Measurements from ENCODE around the gene DNAH14. TPM values are rescaled to one million over a fixed set of nuclear protein-coding genes. Genes with fewer than 3 reads are reported as not detected.

Gene DNAH14
- total RNA-seq, 1 donor from 2014 or later = 13.3 TPM

GRCh38 chr1:225428068-225428880 lies 498.8 kb downstream of the DNAH14 start:
- peak; percentile 93 for DNase-seq (ENCODE audit: low spot score)

GRCh38 chr1:225428881-225429455 lies 499.5 kb downstream of the DNAH14 start:
- DNase-seq (ENCODE audit: low spot score) = no peak

GRCh38 chr1:225430301-225430700 lies 500.8 kb downstream of the DNAH14 start:
- no peak for DNase-seq (ENCODE audit: low spot score)

DNA sequence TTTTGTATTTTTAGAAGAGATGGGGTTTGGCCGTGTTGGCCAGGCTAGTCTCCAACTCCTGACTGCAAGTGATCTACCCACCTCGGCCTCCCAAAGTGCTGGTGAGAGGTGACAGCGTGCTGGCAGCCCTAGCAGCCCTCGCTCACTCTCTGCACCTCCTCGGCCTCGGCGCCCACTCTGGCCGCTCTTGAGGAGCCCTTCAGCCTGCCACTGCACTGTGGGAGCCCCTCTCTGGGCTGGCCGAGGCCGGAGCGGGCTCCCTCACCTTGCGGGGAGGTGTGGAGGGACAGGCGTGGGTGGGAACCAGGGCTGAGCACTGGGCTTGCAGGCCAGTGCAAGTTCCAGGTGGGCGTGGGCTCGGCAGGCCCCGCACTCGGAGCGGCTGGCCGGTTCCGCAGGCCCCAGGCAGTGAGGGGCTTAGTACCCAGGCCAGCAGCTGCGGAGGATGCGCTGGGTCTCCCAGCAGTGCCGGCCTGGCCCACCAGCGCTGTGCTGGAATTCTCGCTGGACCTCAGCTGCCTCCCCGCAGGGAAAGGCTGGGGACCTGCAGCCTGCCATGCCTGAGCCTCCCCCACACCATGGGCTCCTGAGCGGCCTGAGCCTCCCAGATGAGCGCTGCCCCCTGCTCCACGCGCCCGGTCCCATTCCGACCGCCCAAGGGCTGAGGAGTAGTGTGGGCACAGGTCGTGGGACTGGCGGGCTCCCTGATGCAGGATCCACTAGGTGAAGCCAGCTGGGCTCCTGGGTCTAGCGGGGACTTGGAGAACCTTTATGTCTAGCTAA lies 501.8 kb downstream of the DNAH14 start:
- DNase-seq (ENCODE audit: low spot score) = no peak

DNA sequence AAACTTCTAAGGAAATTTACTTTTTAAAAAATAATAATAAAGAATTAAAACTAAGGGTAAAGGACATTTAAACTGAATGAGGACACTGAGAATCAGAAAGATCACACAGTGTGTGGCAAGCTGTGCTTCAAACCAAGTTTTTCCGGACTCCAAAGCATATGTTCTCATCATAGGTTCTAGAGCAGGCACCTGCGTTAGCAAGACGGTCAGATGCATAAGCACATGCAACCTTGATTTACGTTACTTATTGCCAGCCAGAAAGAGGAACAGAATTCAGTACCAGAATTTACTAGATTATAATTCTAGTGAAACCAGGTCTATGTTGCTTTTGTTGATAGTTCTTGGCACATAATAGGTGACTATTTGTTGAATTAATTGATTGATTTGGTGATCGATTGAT lies 504.6 kb downstream of the DNAH14 start:
- DNase-seq (ENCODE audit: low spot score) = no peak

DNA sequence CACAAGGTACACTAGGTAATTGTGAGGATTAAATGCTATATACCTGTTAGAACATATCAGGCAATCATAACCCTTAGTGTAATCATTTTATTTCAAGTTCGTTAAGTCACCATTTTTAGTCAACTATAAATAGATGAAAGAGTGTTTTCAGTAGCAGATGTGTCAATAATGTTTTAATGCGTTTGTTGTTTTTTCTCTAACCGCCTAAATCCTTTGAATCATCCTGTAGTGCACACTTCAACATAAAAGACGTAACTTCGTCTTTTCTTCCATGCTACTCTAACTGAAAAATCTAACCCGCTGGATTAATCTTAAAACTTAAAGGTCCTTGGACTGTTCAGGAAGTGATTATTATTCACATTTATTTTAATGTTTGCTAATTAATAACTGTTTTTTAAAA lies 505.6 kb downstream of the DNAH14 start:
- DNase-seq (ENCODE audit: low spot score) = no peak

GRCh38 chr1:225435487-225435886 lies 506.0 kb downstream of the DNAH14 start:
- DNase-seq (ENCODE audit: low spot score) = no peak

DNA sequence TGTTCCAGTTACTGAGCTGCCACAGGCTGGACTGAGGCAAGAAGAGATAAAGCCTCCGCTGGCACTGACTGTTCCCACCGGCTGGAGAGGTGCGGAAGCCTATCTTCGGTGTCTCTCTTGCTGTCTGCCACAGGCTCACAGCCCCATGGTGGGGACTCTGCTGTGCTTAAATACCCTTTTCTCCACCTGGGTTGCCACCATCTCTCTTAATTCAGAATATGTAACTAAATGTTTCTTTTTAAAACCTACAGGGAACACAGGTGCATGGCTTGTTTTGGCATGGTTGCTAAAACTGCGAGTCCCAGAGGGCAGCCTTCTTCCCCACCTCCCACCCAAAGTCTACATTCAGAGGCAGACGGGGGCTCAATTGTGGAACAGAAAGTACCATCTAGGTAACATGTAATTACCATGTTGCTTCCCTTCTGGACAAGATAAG lies 506.5 kb downstream of the DNAH14 start:
- DNase-seq (ENCODE audit: low spot score) = no peak

DNA sequence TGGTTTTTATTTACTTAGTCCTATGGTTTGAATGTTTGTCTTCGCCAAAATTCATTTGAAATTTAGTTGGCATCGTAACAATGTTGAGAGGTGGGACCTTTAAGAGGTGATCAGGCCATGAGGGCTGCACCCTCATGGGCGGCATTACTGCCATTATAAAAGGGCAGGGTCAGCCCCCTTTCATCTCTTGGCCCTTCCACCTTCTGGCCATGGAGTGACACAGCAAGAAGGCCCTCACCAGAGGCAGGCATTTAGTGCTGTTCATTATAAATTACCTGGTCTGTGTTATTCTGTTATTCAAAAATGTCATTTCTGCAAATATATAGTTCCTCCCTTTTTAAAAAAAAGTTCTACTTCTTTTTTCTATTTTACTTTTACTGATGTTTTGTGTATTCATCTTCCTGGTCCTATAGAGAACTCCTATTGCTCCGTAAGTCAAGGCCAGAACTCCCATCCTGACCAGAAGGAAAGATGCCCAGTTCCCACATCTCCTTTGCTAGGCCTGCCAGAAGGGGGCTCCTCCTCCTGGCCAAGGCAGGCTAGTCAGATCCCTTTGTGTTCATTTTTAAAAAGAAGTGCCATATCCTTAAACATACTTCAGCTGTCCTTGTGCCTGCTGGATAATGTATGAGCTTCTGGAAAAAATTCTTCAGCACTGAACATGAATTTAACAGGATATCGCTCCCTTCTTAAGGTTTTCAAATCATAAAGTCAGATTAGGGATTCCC lies 508.4 kb downstream of the DNAH14 start:
- no peak for DNase-seq (ENCODE audit: low spot score)

- DNase-seq (ENCODE audit: low spot score) = no peak
Measured at GRCh38 chr1:225440380-225441221, 511.1 kb downstream of the DNAH14 start.

DNA sequence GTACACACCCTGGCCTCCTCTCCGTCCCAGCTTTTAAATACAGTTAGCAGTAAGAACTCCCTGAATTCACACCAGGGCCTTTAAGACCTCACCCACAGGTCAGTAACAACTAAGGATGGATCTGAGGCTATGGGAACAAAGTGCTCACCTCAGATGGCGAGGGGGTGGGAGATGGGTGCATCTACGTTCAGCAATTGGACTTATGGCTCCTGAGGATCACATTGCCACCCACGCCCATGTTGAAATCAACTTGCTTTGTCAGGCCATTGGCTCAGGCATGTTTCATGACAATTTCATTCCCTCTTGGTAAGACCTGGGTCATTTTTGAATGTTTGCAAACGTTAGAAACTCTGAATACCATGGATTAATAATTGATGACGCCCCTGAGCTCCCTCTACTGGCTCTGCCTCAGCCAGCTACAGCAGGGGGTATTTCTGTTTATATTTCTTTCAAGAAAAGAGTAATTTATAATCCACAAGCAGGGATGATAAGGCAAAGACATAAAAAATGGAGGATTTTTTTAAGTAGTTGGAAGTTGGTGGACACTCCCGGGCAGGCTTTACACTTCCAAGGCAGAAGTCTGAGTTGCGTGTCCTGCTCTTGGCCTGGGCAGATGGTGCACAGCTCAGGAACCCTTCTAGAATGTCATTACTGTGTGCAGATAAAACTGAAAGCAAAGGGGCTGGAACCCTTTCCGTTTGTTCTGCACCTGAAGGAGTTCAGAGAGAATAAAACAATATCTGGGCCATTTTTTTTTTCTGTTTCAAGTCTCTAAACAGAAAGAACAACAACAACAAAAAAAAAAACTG lies 512.0 kb downstream of the DNAH14 start:
- no peak for DNase-seq (ENCODE audit: low spot score)

- DNase-seq (ENCODE audit: low spot score) = no peak
Measured at GRCh38 chr1:225442123-225442505, 512.6 kb downstream of the DNAH14 start.

- no peak for DNase-seq (ENCODE audit: low spot score)
Measured at GRCh38 chr1:225445639-225446594, 516.4 kb downstream of the DNAH14 start.

- DNase-seq (ENCODE audit: low spot score) = no peak
Measured at GRCh38 chr1:225446595-225446960, 517.1 kb downstream of the DNAH14 start.

DNA sequence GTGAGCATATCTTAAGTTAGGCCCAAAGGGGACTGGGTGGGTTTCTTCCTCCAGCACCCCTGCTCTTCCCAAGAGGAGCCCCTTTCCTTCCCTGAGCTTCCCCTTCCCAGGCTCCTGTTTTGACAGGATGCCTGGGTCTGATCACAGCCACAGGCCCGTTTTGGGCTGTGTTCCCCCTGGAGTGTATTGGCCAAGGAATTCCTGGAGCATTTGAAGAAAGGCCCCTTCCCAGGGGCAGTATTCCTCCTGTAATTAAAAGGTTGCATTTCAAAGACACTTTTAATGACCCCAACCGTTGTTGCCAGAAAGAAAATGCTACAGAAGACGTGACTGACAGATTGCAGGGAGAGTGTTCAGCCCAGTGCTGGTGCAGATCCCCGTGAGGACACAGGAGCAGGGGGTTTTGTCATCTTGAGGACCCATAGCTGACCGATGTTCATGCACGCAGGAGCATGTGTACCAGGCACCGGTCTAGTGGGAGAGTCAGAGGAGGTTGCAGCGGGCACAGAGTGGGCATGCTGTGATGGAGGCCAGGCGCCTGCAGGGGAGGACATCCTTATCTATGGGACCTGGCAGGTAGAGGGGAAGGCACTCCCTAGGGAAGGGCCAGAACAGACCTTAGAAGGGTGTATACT lies 517.6 kb downstream of the DNAH14 start:
- no peak for DNase-seq (ENCODE audit: low spot score)

- DNase-seq (ENCODE audit: low spot score) = peak; percentile 72
Measured at GRCh38 chr1:225447650-225448089, 518.2 kb downstream of the DNAH14 start.

DNA sequence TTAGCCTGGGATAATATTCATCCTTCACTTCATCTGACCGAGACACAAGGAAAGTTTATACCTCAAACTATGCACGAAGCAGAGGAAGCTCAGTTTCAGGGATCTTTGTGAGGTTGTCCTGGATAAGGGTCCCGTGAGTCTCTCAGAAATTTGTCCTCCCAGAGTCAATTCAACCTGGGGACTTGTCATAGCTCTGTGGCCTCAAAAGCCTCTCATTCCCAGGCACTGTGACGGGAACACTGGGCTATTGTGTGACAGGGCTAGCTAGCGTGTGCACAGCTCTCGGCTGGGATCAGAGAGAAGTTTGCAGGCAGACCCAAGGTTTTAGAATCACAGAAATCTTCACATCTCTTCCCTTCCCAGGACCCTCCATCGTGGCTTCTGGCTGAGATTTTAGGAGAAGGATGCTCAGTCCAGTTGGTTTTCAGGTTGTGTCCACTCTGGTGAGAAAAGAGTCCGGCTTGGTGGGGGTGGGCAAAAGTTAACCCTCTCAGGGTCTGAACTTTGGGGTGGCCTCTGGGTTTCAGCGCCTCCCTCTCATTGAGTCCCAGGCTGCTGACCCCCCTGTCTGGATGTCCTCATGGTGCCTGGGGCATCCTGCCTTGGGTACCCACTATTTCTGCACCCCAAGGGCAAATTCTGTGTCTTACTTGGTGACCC lies 518.8 kb downstream of the DNAH14 start:
- no peak for DNase-seq (ENCODE audit: low spot score)
